Glomerular endothelial cell (primary cell): ENCODE data around the gene CDH23. TPM values are rescaled to one million over a fixed set of nuclear protein-coding genes. Genes with fewer than 3 reads are reported as not detected.

Experiments used
- DNase-seq: peaks from one replicate; pipeline ENCODE4 v3.0.0-alpha.2; 2011; ENCODE audit warnings: low read depth, low spot score; ENCODE audit errors: extremely low read depth
- total RNA-seq: library from RNA; depleted of rRNA; stranded (reverse); fragments of >200 nt; gene quantifications from 2 replicates; pipeline ENCODE4 v1.2.3, GENCODE V29; 2015

CDH23 gene
- total RNA-seq, 1 donor from 2014 or later = not detected

- DNase-seq = no peak
Observed at GRCh38 chr10:71746344-71747037, 349.8 kb downstream of the CDH23 start.

- DNase-seq = no peak
Observed at GRCh38 chr10:71747039-71747531, 350.4 kb downstream of the CDH23 start.

- DNase-seq = no peak
Observed at GRCh38 chr10:71747551-71748523, 351.1 kb downstream of the CDH23 start.

- no peak for DNase-seq
Observed at GRCh38 chr10:71748671-71749191, 352.0 kb downstream of the CDH23 start.

DNA sequence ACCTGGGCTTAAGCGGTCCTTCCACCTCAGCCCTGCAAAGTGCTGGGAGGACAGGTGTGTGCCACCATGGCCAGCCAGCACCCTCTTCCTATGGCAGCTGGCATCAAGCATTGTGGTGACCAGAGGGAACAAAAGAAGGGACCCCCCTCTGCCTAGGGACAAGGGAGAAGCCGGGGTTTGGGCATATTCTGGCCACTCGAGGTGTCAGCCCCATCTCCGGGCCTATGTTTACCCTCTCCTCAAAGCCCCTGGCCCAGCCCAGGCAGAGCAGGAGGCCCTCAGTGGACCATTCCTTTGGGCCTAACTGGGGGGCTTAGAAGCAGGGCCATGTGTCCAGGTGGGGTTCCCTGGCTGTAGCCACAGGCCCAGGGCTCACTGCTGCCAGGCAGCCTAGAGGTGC lies 352.7 kb downstream of the CDH23 start:
- DNase-seq = no peak

DNA sequence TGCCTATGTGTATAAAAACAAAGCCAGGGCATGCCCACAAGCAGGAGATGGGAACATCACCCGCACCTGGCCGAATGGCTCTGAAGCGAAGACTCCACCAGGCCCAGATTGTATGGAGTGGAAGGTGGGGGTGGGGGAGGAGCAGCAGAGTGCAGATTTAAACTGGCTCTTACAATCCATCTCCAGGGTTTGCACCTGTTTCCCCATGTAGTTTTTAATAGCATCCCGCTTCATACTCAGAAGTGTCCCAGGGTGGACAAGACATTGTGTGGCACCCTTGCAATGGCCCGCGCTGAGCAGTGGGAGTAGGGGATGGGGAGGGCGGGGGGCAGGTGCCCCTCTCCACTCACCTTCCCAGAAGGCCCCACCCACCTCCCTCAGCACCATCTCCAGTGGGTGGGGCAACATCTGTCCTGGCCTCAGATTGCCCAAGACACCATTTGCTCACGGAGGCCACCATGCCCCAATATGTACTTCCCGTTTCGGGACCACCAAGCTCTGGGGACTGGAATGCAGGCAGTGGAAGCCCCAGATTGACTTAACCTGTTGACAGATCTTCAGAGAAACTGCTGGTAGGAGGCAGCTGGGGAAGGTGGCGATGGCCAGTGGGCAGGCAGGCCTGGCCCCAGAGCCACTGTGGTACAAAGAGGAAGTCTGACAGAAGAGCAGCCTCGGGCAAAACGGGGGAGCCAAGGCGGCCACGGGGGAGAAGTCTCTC lies 353.6 kb downstream of the CDH23 start:
- DNase-seq = no peak

DNA sequence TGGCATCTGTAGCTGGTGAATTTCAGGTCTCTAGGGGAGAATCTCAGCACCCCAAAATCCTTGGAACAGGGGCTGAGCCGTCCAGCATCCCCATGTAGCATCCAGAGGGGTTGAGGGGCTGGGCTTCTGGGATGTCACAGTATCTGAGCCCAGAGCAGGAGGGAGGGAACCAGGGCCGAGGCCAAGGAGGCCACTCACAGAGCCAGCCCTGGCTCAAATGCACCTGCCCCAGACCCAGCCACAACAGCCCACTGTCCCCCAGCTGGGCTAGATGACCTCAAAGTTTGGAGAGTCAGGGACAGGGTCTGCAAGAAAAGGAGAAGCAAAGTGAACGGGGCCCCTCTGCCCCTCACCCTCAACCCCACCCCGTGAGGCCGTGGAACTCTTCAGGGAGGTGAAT lies 354.3 kb downstream of the CDH23 start:
- no peak for DNase-seq

GRCh38 chr10:71751515-71752224 lies 354.9 kb downstream of the CDH23 start:
- no peak for DNase-seq

- DNase-seq = no peak
Observed at GRCh38 chr10:71752391-71753090, 355.8 kb downstream of the CDH23 start.

DNA sequence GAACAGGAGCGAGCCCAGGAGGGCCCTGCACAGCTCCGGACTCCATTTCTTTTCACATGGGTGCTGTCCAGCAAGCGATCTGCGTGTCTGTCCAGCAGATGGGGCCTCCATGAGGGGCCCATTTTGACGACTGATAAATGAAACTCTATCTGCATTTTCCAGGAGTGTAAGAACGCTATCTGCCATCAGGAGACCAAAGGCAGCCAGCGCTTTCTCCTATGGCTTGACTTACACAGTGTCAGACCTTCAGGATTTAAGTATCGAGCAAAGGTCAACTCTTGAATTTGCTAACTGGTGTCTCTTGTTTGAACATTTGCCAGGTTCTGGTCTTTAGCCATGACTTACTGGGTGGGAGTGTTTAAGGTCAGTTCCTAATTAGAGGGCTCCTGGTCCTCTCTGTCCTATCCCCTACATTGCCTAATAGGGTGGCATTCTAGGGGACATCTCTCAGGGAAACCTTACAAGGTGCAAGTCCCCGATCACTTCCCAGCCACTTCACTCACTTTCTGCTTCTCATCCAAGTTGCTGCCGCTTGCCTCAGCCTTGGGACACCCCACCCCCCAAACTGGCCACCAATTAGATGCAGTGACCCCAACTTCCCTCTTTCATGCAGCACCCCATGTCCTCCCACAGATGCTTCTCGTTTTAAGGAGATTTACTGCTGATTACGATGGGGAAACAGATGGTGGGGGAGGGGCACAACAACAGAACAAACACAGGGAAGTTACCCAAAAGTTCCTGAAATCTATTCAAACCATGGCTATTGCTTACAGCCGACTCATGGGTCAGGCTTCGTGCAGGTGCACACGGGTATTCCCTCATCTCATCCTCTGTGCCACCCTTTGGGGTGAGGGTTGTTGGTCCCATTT lies 356.6 kb downstream of the CDH23 start:
- DNase-seq = no peak

GRCh38 chr10:71753960-71754505 lies 357.3 kb downstream of the CDH23 start:
- no peak for DNase-seq

DNA sequence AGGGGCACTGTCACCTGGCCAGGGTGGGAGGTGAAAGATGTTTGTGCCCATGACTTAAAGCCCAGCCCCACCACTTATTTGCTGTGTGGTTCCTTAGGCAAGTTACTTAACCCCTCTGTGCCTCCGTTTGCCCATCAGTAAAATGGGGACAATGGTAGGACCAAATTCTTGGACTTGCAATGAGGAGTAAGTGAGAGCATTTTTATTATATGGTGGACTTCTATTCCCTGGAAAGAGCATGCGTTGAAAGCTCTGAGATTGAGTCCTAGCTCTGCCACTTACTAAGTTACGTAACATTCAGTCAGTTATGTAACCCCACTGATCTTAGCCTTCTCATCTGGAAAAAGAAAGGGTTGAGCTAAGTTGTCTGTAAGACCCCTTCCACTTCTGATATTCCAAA lies 357.8 kb downstream of the CDH23 start:
- no peak for DNase-seq

DNA sequence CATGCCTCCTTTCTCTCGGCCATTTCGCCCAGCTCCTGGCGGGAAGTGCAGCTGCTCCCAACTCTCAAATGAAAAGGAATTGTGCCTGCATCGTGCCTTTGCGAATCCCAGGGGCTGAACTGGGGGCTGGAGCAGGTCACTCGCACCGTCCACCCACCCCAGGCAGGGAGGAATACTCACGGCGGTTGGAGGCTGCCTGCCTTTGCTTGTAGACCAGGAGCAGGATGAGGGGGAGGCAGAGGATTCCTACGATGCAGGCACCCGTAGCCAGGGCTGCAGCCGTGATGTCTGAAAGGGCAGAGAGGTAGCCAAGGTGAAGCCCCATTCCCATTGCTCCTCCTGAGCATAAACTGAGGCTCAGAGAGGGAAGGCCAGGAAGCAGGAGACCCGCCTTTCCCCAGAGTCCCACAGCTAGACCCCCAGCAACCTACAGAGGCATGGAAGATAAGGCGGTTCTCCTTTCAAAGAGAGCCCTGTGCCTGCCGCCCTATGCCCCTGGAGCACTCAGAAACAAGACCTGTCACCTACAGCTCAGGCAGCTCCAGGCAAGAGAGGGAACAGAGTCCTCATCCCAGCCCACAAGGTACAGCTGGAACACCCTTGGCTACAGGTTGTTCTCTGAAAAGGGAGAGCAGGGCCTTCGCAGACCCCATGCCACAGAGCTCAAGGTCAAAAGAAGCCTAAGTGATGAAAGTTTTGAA lies 358.6 kb downstream of the CDH23 start:
- DNase-seq = no peak

- DNase-seq = no peak
Observed at GRCh38 chr10:71756311-71757191, 359.8 kb downstream of the CDH23 start.

- no peak for DNase-seq
Observed at GRCh38 chr10:71757399-71757922, 360.7 kb downstream of the CDH23 start.

DNA sequence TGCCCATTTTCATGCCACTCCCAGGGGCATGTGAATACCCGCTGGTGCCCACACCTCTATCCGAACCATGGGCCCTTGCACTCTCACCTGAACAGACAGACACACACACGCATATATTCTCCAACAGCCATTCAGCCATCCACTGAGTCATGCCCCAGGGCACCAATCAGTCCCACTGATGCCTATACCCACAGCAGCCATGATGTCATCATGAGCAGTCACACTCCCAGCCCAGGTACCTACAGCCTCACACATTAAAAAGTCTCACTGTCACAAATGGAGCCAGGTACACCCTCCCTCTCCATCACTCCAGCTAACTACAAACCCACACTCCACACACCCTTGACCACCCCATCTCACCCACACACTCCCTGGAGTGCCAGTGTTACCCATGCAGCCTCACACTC lies 364.4 kb downstream of the CDH23 start:
- no peak for DNase-seq
